Activated T-cell treated with anti-CD3 and anti-CD28 coated beads, Interleukin-2, amount 50 U/mL, for 48 hours (primary cell): ENCODE measurements around the gene FBXL17.
A peak's percentile ranks its signal among the peaks of the same experiment; 100 is the strongest.
"Not testable (repeated sequence)": the region's sequence is repeated elsewhere in the genome, so short reads cannot be mapped to it uniquely, and the experiment has no call there.

ENCODE experiments used
- DNase-seq, 2 experiments: peaks; one replicate each; pipeline ENCODE4 v3.0.0-alpha.2; 2020

FBXL17 gene

GRCh38 chr5:108381954-108382783 is at the start of gene FBXL17:
FBXL17 (minus strand) TSS chr5:108382098.
- DNase-seq: peak; percentile 89 to 92

- no peak for DNase-seq
Measured at GRCh38 chr5:108430931-108431608, 49.2 kb upstream of the FBXL17 start.

- DNase-seq: no peak
Measured at GRCh38 chr5:108421713-108422112, 39.8 kb upstream of the FBXL17 start.

- no peak for DNase-seq
Measured at GRCh38 chr5:108420755-108421154, 38.9 kb upstream of the FBXL17 start.

- DNase-seq: no peak
Measured at GRCh38 chr5:108420158-108420557, 38.3 kb upstream of the FBXL17 start.

GRCh38 chr5:108418197-108418596 is 36.3 kb upstream of the FBXL17 start:
- DNase-seq: no peak

GRCh38 chr5:108417166-108417670 is 35.3 kb upstream of the FBXL17 start:
- DNase-seq: no peak

GRCh38 chr5:108415726-108416125 is 33.8 kb upstream of the FBXL17 start:
- DNase-seq: no peak

GRCh38 chr5:108409786-108410185 is 27.9 kb upstream of the FBXL17 start:
- no peak for DNase-seq

- DNase-seq: not testable (repeated sequence)
Measured at GRCh38 chr5:108405201-108405600, 23.3 kb upstream of the FBXL17 start.

- no peak for DNase-seq
Measured at GRCh38 chr5:108398964-108399363, 17.1 kb upstream of the FBXL17 start.

GRCh38 chr5:108396837-108397236 is 14.9 kb upstream of the FBXL17 start:
- DNase-seq: not testable (repeated sequence)

GRCh38 chr5:108387758-108388157 is 5.9 kb upstream of the FBXL17 start:
- DNase-seq: no peak

- DNase-seq: no peak
Measured at GRCh38 chr5:108386345-108387061, 4.6 kb upstream of the FBXL17 start.

GRCh38 chr5:108384741-108385140 is 2.8 kb upstream of the FBXL17 start:
- DNase-seq: no peak

- DNase-seq: peak; percentile 25 to 29
Measured at GRCh38 chr5:108382784-108383330, 959 bp upstream of the FBXL17 start.

GRCh38 chr5:108381350-108381953 is 446 bp downstream of the FBXL17 start:
- peak; percentile 82 to 88 for DNase-seq

GRCh38 chr5:108380531-108381349 is 1.2 kb downstream of the FBXL17 start:
- peak; percentile 61 to 65 for DNase-seq

GRCh38 chr5:108379722-108380530 is 2.0 kb downstream of the FBXL17 start:
- no peak for DNase-seq

GRCh38 chr5:108375768-108376167 is 6.1 kb downstream of the FBXL17 start:
- DNase-seq: no peak

- DNase-seq: no peak
Measured at GRCh38 chr5:108373426-108373825, 8.5 kb downstream of the FBXL17 start.
